Neural progenitor cell (in vitro differentiated cells): ENCODE results near the gene MYL4. TPM values are rescaled to one million over a fixed set of nuclear protein-coding genes. Genes with fewer than 3 reads are reported as not detected.
"Not testable (repeated sequence)": the region's sequence is repeated elsewhere in the genome, so short reads cannot be mapped to it uniquely, and the experiment has no call there.

Experiments used
- DNase-seq: peaks from one replicate; pipeline ENCODE4 v3.0.0-alpha.2; 2016; ENCODE audit warnings: low spot score
- H2AFZ ChIP-seq: fragments of 200-600 bp; sonication (generic); replicated peaks from 2 replicates; pipeline ENCODE4 v1.6.1; 2016; ENCODE audit warnings: antibody characterized with exemption
- H3F3A ChIP-seq: fragments of 200-600 bp; sonication (generic); 2 replicates; pipeline ENCODE4 v1.6.1; 2016; ENCODE audit warnings: antibody characterized with exemption, low read depth
- H3K27ac ChIP-seq: fragments of 200-600 bp; sonication (generic); 2 replicates; pipeline ENCODE4 v1.5.1; 2016; ENCODE audit warnings: mild to moderate bottlenecking
- H3K27me3 ChIP-seq: fragments of 200-600 bp; sonication (generic); 2 replicates; pipeline ENCODE4 v1.6.1; 2016; ENCODE audit warnings: mild to moderate bottlenecking, moderate library complexity
- H3K36me3 ChIP-seq: fragments of 200-600 bp; sonication (generic); 2 replicates; pipeline ENCODE4 v1.5.1; 2016
- H3K4me1 ChIP-seq: fragments of 200-600 bp; sonication (generic); 2 replicates; pipeline ENCODE4 v1.6.1; 2016; ENCODE audit warnings: mixed run types
- H3K4me2 ChIP-seq: fragments of 200-600 bp; sonication (generic); 2 replicates; pipeline ENCODE4 v1.6.1; 2016
- H3K4me3 ChIP-seq: fragments of 200-600 bp; sonication (generic); 2 replicates; pipeline ENCODE4 v1.5.1; 2016
- H3K79me2 ChIP-seq: fragments of 200-600 bp; sonication (generic); 2 replicates; pipeline ENCODE4 v1.6.1; 2016; ENCODE audit warnings: low read depth
- H3K9ac ChIP-seq: fragments of 200-600 bp; sonication (generic); 2 replicates; pipeline ENCODE4 v1.6.1; 2016
- H3K9me3 ChIP-seq: fragments of 200-600 bp; sonication (generic); 2 replicates; pipeline ENCODE4 v1.5.1; 2016; ENCODE audit warnings: low read depth
- H4K20me1 ChIP-seq: fragments of 200-600 bp; sonication (generic); 2 replicates; pipeline ENCODE4 v1.6.1; 2016; ENCODE audit warnings: low read depth
- H3K27ac Mint-ChIP-seq: 3 replicates; pipeline ENCODE4 v1.8.0; 2021; ENCODE audit warnings: mixed read lengths
- H3K27me3 Mint-ChIP-seq: 2 replicates; pipeline ENCODE4 v1.8.0; 2022; ENCODE audit warnings: low read depth, mild to moderate bottlenecking, inconsistent platforms, moderate library complexity, mixed read lengths; ENCODE audit not compliant: insufficient read depth
- H3K36me3 Mint-ChIP-seq: 3 replicates; pipeline ENCODE4 v1.8.0; 2021; ENCODE audit warnings: mixed read lengths
- H3K4me1 Mint-ChIP-seq: 3 replicates; pipeline ENCODE4 v1.8.0; 2021; ENCODE audit warnings: mixed read lengths
- H3K4me3 Mint-ChIP-seq: 3 replicates; pipeline ENCODE4 v1.8.0; 2021; ENCODE audit warnings: mild to moderate bottlenecking, moderate library complexity, mixed read lengths
- H3K9me3 Mint-ChIP-seq: 3 replicates; pipeline ENCODE4 v1.8.0; 2020; ENCODE audit warnings: mixed read lengths
- CTCF ChIP-seq: fragments of 200-600 bp; sonication (generic); IDR thresholded peaks from 2 replicates; pipeline ENCODE4 v1.5.1; 2017; ENCODE audit warnings: antibody characterized with exemption, mild to moderate bottlenecking
- EZH2 ChIP-seq: fragments of 200-600 bp; sonication (generic); IDR thresholded peaks from 2 replicates; pipeline ENCODE4 v1.6.1; 2017; ENCODE audit warnings: antibody characterized with exemption, mild to moderate bottlenecking, moderate library complexity
- EZH2phosphoT487 ChIP-seq: fragments of 200-600 bp; sonication (generic); IDR thresholded peaks from 2 replicates; pipeline ENCODE4 v1.6.1; 2017; ENCODE audit warnings: antibody characterized with exemption
- total RNA-seq: library from RNA; depleted of rRNA; stranded (reverse); fragments of >200 nt; gene quantifications from 2 replicates; pipeline ENCODE4 v1.2.3, GENCODE V29; 2015; ENCODE audit warnings: low replicate concordance

Gene MYL4
- total RNA-seq, 1 donor from 2014 or later = 0.37 TPM

GRCh38 chr17:47179141-47179540, 30.0 kb upstream of the MYL4 start:
- peaks cover 2% of the 10 kb centered on the region for H3K4me1 Mint-ChIP-seq
- H3K36me3 ChIP-seq = peaks cover 16% of the 10 kb centered on the region
- no peak overlapping the region for H3K4me3 Mint-ChIP-seq
- H3K4me1 ChIP-seq = no peaks in the 10 kb centered on the region
- DNase-seq = no peak
- H2AFZ ChIP-seq = no peak overlapping the region
- H3K79me2 ChIP-seq = peaks cover 96% of the 10 kb centered on the region
- no peak overlapping the region for H3K27ac ChIP-seq
- H3K9ac ChIP-seq = no peak overlapping the region
- TF ChIP-seq CTCF (no peak), EZH2phosphoT487 (no peak)
- H3K4me3 ChIP-seq = no peak overlapping the region
- H3K9me3 ChIP-seq = no peaks in the 10 kb centered on the region
- peaks cover 19% of the 10 kb centered on the region for H3K36me3 Mint-ChIP-seq
- no peaks in the 10 kb centered on the region for H3K27me3 ChIP-seq
- H3K27me3 Mint-ChIP-seq = no peaks in the 10 kb centered on the region
- no peak overlapping the region for H3K4me2 ChIP-seq
- peaks cover 92% of the 10 kb centered on the region for H4K20me1 ChIP-seq
- no peaks in the 10 kb centered on the region for H3K9me3 Mint-ChIP-seq
- no peaks in the 10 kb centered on the region for H3F3A ChIP-seq
- no peak overlapping the region for H3K27ac Mint-ChIP-seq

- Mint-ChIP-seq H3K27ac (no peak overlapping the region), H3K4me3 (no peak overlapping the region), H3K27me3 (no peaks in the 10 kb centered on the region), H3K36me3 (peaks cover 13% of the 10 kb centered on the region), H3K9me3 (no peaks in the 10 kb centered on the region), H3K4me1 (peaks cover 6% of the 10 kb centered on the region)
- H3K79me2 ChIP-seq = peaks cover 96% of the 10 kb centered on the region
- H4K20me1 ChIP-seq = peaks cover 94% of the 10 kb centered on the region
- no peaks in the 10 kb centered on the region for H3K27me3 ChIP-seq
- TF ChIP-seq EZH2phosphoT487 = no peak
- TF ChIP-seq CTCF = no peak
- no peak for TF ChIP-seq EZH2
- H3K4me3 ChIP-seq = no peak overlapping the region
- no peaks in the 10 kb centered on the region for H3K4me1 ChIP-seq
- no peak overlapping the region for H3K4me2 ChIP-seq
- H2AFZ ChIP-seq = no peak overlapping the region
- no peaks in the 10 kb centered on the region for H3F3A ChIP-seq
- H3K36me3 ChIP-seq = peaks cover 16% of the 10 kb centered on the region
- no peak for DNase-seq
- no peak overlapping the region for H3K9ac ChIP-seq
- no peaks in the 10 kb centered on the region for H3K9me3 ChIP-seq
- H3K27ac ChIP-seq = no peak overlapping the region
These were observed 28.8 kb upstream of the MYL4 start for GRCh38 chr17:47180337-47180736.

GRCh38 chr17:47180988-47181387, 28.2 kb upstream of the MYL4 start:
- not testable (repeated sequence) for H3K4me3 Mint-ChIP-seq, H3K27me3 Mint-ChIP-seq, H2AFZ ChIP-seq, H3K27ac ChIP-seq, H3K9ac ChIP-seq, H3K4me2 ChIP-seq, H3F3A ChIP-seq, H3K4me1 ChIP-seq, DNase-seq, H3K9me3 ChIP-seq, H3K27me3 ChIP-seq, H3K4me3 ChIP-seq, H3K4me1 Mint-ChIP-seq, H3K9me3 Mint-ChIP-seq, H3K27ac Mint-ChIP-seq
- H3K36me3 ChIP-seq = peaks cover 11% of the 10 kb centered on the region
- H3K36me3 Mint-ChIP-seq = peaks cover 13% of the 10 kb centered on the region
- peaks cover 94% of the 10 kb centered on the region for H4K20me1 ChIP-seq
- peaks cover 96% of the 10 kb centered on the region for H3K79me2 ChIP-seq

- Histone ChIP-seq H3K9ac (no peak overlapping the region), H3K27me3 (no peaks in the 10 kb centered on the region), H3K9me3 (no peaks in the 10 kb centered on the region), H3F3A (peaks cover 7% of the 10 kb centered on the region), H4K20me1 (peaks cover 83% of the 10 kb centered on the region), H3K4me3 (no peak overlapping the region), H3K4me1 (peaks cover 18% of the 10 kb centered on the region), H3K79me2 (peaks cover 90% of the 10 kb centered on the region), H3K36me3 (peaks cover 9% of the 10 kb centered on the region), H3K27ac (no peak overlapping the region), H3K4me2 (peak overlapping the region; percentile 8), H2AFZ (no peak overlapping the region)
- Mint-ChIP-seq H3K27ac (peak overlapping the region; percentile 31), H3K27me3 (no peaks in the 10 kb centered on the region), H3K4me3 (no peak overlapping the region), H3K9me3 (no peaks in the 10 kb centered on the region), H3K4me1 (peaks cover 13% of the 10 kb centered on the region), H3K36me3 (peaks cover 6% of the 10 kb centered on the region)
- no peak for TF ChIP-seq CTCF
- TF ChIP-seq EZH2phosphoT487 = no peak
- no peak for TF ChIP-seq EZH2
- no peak for DNase-seq
These were observed 24.5 kb upstream of the MYL4 start for GRCh38 chr17:47184681-47185080.
